ENCODE measurements around the gene MOV10L1.

DNA sequence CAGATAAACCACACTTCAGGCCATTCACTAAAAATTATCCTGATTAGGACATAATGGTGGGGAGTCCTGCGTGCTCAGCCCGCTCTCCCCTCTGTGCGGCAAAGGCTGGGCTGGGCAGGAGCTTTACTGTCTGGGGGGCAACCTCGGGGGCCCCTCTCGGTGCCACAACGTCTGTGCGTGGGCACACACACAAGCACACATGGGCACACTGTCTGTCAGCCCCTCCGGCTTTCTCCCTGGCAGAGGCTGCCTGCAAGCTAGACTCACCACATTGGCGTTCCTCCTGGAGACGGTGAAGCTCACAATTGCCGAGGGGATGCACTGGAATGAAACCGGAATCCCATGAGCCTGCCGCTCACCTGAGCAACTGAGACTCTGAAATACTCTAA, 9.7 kb upstream of the MOV10L1 start:
- TF ChIP-seq, protein P1, sequence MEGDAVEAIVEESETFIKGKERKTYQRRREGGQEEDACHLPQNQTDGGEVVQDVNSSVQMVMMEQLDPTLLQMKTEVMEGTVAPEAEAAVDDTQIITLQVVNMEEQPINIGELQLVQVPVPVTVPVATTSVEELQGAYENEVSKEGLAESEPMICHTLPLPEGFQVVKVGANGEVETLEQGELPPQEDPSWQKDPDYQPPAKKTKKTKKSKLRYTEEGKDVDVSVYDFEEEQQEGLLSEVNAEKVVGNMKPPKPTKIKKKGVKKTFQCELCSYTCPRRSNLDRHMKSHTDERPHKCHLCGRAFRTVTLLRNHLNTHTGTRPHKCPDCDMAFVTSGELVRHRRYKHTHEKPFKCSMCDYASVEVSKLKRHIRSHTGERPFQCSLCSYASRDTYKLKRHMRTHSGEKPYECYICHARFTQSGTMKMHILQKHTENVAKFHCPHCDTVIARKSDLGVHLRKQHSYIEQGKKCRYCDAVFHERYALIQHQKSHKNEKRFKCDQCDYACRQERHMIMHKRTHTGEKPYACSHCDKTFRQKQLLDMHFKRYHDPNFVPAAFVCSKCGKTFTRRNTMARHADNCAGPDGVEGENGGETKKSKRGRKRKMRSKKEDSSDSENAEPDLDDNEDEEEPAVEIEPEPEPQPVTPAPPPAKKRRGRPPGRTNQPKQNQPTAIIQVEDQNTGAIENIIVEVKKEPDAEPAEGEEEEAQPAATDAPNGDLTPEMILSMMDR (IDR thresholded peaks at IDR 0.05), result no peak
- TF ChIP-seq POLR2A (IDR thresholded peaks at IDR 0.05), result no peak

Data from Peyer's patch (tissue), 4 donors.